ENCODE data around the gene CRLF3. TPM values are rescaled to one million over a fixed set of nuclear protein-coding genes. Genes with fewer than 3 reads are reported as not detected.
"Not testable (repeated sequence)": the region's sequence is repeated elsewhere in the genome, so short reads cannot be mapped to it uniquely, and the experiment has no call there.

The CRLF3 gene
- total RNA-seq, 3 donors from 2014 or later = 13.7 to 17.9 (median 13.8) TPM

DNA sequence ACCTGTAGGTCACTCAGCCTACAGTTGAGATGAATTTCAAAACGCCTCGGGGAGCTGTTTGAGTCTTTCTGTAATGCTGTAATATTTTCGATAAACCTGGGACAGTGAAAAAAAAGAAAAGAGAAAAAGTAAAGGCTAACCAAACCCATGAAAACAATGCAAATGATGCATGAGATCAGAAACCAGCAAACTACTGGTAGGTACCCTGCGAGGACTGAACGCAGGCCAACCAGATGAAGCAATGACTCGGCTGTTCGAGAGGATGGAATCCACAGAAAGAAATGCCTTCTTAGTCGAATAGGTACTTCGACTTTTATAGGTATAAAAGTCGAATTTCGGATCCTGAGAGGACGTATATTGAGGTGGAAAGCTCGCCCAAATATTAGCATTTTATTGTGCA lies 6.8 kb upstream of the CRLF3 start:
- intact Hi-C loops (cut with DNase I, micrococcal nuclease) = no loop called here
- H3K36me3 ChIP-seq (ENCODE audit: low read depth) = no peaks in the 10 kb centered on the region
- DNase-seq (no peak), ATAC-seq (no peak)
- peaks cover 14% of the 10 kb centered on the region for H3K4me1 ChIP-seq (ENCODE audit: low read depth)
- H3K4me3 ChIP-seq = peak overlapping the region; percentile 44
- TF ChIP-seq, protein P1, sequence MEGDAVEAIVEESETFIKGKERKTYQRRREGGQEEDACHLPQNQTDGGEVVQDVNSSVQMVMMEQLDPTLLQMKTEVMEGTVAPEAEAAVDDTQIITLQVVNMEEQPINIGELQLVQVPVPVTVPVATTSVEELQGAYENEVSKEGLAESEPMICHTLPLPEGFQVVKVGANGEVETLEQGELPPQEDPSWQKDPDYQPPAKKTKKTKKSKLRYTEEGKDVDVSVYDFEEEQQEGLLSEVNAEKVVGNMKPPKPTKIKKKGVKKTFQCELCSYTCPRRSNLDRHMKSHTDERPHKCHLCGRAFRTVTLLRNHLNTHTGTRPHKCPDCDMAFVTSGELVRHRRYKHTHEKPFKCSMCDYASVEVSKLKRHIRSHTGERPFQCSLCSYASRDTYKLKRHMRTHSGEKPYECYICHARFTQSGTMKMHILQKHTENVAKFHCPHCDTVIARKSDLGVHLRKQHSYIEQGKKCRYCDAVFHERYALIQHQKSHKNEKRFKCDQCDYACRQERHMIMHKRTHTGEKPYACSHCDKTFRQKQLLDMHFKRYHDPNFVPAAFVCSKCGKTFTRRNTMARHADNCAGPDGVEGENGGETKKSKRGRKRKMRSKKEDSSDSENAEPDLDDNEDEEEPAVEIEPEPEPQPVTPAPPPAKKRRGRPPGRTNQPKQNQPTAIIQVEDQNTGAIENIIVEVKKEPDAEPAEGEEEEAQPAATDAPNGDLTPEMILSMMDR (IDR thresholded peaks at IDR 0.05) = no peak
- H3K9me3 ChIP-seq = no peaks in the 10 kb centered on the region

- DNase-seq (no peak), ATAC-seq (no peak)
- H3K4me3 ChIP-seq = no peak overlapping the region
- intact Hi-C loops (cut with DNase I, micrococcal nuclease) = no loop called here
- no peaks in the 10 kb centered on the region for H3K9me3 ChIP-seq
- peaks cover 25% of the 10 kb centered on the region for H3K4me1 ChIP-seq (ENCODE audit: low read depth)
- peaks cover 4% of the 10 kb centered on the region for H3K36me3 ChIP-seq (ENCODE audit: low read depth)
- TF ChIP-seq, protein P1 (IDR thresholded peaks at IDR 0.05) = no peak
These were observed 4.5 kb upstream of the CRLF3 start for GRCh38 chr17:30829022-30829421.

DNA sequence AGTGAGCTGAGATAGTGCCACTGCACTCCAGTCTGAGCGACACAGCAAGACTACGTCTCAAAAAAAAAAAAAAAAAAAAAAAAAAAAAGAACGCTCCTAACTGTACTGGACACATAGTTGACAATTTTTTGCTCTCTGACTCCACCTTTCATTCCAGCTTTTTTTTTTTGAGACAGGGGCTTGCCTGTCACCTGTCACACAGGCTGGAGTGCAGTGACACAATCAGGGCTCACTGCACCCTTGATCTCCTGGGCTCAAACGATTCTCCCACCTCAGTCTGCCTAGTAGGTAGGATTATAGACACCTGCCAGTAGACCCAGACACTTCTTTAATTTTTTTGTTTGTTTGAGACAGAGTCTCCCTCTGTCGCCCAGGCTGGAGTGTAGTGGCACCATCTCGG lies 2.6 kb upstream of the CRLF3 start:
- intact Hi-C loops (cut with DNase I, micrococcal nuclease) = no loop called here
- H3K4me1 ChIP-seq (ENCODE audit: low read depth) = peaks cover 30% of the 10 kb centered on the region
- TF ChIP-seq, protein P1 (IDR thresholded peaks at IDR 0.05) = no peak
- DNase-seq (no peak), ATAC-seq (no peak)
- H3K9me3 ChIP-seq = no peaks in the 10 kb centered on the region
- H3K36me3 ChIP-seq (ENCODE audit: low read depth) = peaks cover 4% of the 10 kb centered on the region
- H3K4me3 ChIP-seq = no peak overlapping the region

DNA sequence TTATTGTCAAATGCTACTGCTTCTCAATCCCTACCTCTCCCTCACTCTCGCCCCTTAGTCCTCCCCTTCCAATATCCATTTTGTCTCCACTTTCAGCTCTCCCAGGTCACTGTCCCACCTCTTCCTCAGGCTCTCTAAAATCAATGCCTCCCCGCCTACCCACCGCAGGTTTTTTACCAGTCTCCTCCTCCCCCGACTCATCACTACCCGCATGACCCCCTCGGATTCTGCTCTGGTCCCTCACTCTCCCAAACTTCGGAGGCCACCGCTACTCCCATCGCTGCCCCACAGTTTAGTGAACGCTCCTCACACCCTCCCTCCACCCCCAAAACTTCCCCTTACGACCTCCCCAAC lies 513 bp downstream of the CRLF3 start:
- H3K4me3 ChIP-seq = peak overlapping the region; percentile 75
- H3K36me3 ChIP-seq (ENCODE audit: low read depth) = peaks cover 4% of the 10 kb centered on the region
- peak; percentile 2 for ATAC-seq
- TF ChIP-seq, protein P1 (IDR thresholded peaks at IDR 0.05) = no peak
- intact Hi-C loops (cut with DNase I, micrococcal nuclease) = no loop called here
- DNase-seq = peak in 1 of 3 donors; percentile 35
- no peaks in the 10 kb centered on the region for H3K9me3 ChIP-seq
- peaks cover 36% of the 10 kb centered on the region for H3K4me1 ChIP-seq (ENCODE audit: low read depth)

DNA sequence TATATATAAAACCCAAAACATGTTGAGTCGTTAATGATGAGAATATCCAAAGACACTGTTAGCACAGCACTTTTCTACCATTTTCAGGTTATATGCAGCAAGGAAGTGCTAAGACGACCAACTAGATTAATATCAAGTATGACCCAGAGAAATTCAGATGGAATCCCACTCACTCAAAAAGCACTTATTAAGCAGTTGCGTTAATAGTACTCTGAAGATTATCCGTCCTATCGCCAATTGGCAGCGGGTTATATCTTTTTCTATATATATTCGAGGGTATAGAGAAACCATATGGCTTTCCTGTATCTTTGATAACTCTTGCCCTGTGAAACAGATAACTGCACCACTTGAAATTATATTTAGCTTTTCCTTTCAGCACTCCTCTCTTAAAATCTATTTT lies 1.1 kb downstream of the CRLF3 start:
- Histone ChIP-seq H3K36me3 (ENCODE audit: low read depth) (peaks cover 4% of the 10 kb centered on the region), H3K9me3 (no peaks in the 10 kb centered on the region), H3K4me1 (ENCODE audit: low read depth) (peaks cover 38% of the 10 kb centered on the region), H3K4me3 (no peak overlapping the region)
- TF ChIP-seq, protein P1 (IDR thresholded peaks at IDR 0.05) = no peak
- intact Hi-C loops (cut with DNase I, micrococcal nuclease) = no loop called here
- DNase-seq (no peak), ATAC-seq (no peak)

DNA sequence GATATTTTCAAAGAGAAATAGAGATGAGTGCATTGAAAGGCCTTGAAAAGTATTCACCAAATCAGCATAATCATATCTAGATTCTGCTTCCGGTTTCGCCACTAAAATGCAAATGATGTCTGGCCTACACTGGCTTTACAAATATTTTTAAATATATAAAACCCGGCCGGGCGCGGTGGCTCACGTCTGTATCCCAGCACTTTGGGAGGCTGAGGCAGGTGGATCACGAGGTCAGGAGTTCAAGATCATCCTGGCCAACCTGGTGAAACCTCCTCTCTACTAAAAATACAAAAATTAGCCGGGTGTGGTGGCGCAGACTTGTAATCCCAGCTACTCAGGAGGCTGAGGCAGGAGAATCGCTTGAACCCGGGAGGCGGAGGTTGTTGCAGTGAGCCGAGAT lies 1.6 kb downstream of the CRLF3 start:
- peak in 1 of 3 donors; percentile 47 for DNase-seq
- intact Hi-C loops (cut with DNase I, micrococcal nuclease); H3K4me3 ChIP-seq; ATAC-seq; H3K9me3 ChIP-seq; H3K36me3 ChIP-seq (ENCODE audit: low read depth): not testable (repeated sequence)
- H3K4me1 ChIP-seq (ENCODE audit: low read depth) = peaks cover 38% of the 10 kb centered on the region
